Trophoblast cell (in vitro differentiated cells and primary cell): ENCODE data around the gene RNF40.

Experiments used
- DNase-seq, 2 donors: peaks; one replicate each; pipeline ENCODE4 v3.0.0-alpha.2; 2016
- H2AFZ ChIP-seq: 2 replicates; pipeline ENCODE4 v1.6.1; 2013; ENCODE audit warnings: low read length, moderate library complexity, mild to moderate bottlenecking; ENCODE audit not compliant: insufficient read depth, poor library complexity
- H2AK5ac ChIP-seq: 2 replicates; pipeline ENCODE4 v1.6.1; 2013; ENCODE audit warnings: mild to moderate bottlenecking, low read length
- H2BK120ac ChIP-seq: 2 replicates; pipeline ENCODE4 v1.6.1; 2013; ENCODE audit warnings: low read length, mild to moderate bottlenecking, moderate library complexity; ENCODE audit not compliant: insufficient read depth, poor library complexity
- H2BK12ac ChIP-seq: 2 replicates; pipeline ENCODE4 v1.6.1; 2013; ENCODE audit warnings: mild to moderate bottlenecking, low read length, moderate library complexity
- H2BK5ac ChIP-seq: 2 replicates; pipeline ENCODE4 v1.6.1; 2013; ENCODE audit warnings: low read length, low read depth, moderate library complexity, mild to moderate bottlenecking; ENCODE audit not compliant: poor library complexity
- H3K14ac ChIP-seq: 2 replicates; pipeline ENCODE4 v1.6.1; 2013; ENCODE audit warnings: mild to moderate bottlenecking, low read length
- H3K18ac ChIP-seq: 2 replicates; pipeline ENCODE4 v1.6.1; 2013; ENCODE audit warnings: mild to moderate bottlenecking, low read length
- H3K23ac ChIP-seq: 2 replicates; pipeline ENCODE4 v1.6.1; 2013; ENCODE audit warnings: low read length
- H3K27ac ChIP-seq: 2 replicates; pipeline ENCODE4 v1.5.1; 2013; ENCODE audit warnings: low read depth, mild to moderate bottlenecking, inconsistent platforms, low read length, moderate library complexity
- H3K27me3 ChIP-seq: 2 replicates; pipeline ENCODE4 v1.6.1; 2013; ENCODE audit warnings: inconsistent platforms, mild to moderate bottlenecking, low read length, moderate library complexity; ENCODE audit not compliant: insufficient read depth
- H3K36me3 ChIP-seq, 2 experiments: 1 replicate in 1 of 2; 2 replicates in 1 of 2; pipeline ENCODE4 v1.6.1; 2013; ENCODE audit warnings: low read length in 2 of 2, mild to moderate bottlenecking in 2 of 2, moderate library complexity in 1 of 2; ENCODE audit not compliant: insufficient read depth in 2 of 2, control insufficient read depth in 1 of 2
- H3K4ac ChIP-seq: 2 replicates; pipeline ENCODE4 v1.6.1; 2013; ENCODE audit warnings: low read depth, mild to moderate bottlenecking, low read length, moderate library complexity
- H3K4me1 ChIP-seq, 2 experiments: 1 replicate in 1 of 2; 2 replicates in 1 of 2; pipeline ENCODE4 v1.6.1; 2013; ENCODE audit warnings: low read length in 2 of 2, mild to moderate bottlenecking in 2 of 2, moderate library complexity in 1 of 2; ENCODE audit not compliant: insufficient read depth in 2 of 2, control insufficient read depth in 1 of 2
- H3K4me2 ChIP-seq: 2 replicates; pipeline ENCODE4 v1.6.1; 2013; ENCODE audit warnings: inconsistent platforms, mild to moderate bottlenecking, low read length, moderate library complexity
- H3K4me3 ChIP-seq: 2 replicates; pipeline ENCODE4 v1.5.1; 2013; ENCODE audit warnings: mild to moderate bottlenecking, low read depth, low read length, inconsistent platforms
- H3K79me1 ChIP-seq: one replicate; pipeline ENCODE4 v1.6.1; 2013; ENCODE audit warnings: low read length
- H3K79me2 ChIP-seq: 2 replicates; pipeline ENCODE4 v1.6.1; 2013; ENCODE audit warnings: low read length, mild to moderate bottlenecking; ENCODE audit not compliant: control insufficient read depth, insufficient read depth, poor library complexity
- H3K9ac ChIP-seq: 2 replicates; pipeline ENCODE4 v1.6.1; 2013; ENCODE audit warnings: mild to moderate bottlenecking, low read length
- H3K9me3 ChIP-seq: 2 replicates; pipeline ENCODE4 v1.6.1; 2013; ENCODE audit warnings: low read depth, mild to moderate bottlenecking, control low read depth, inconsistent platforms, low read length; ENCODE audit not compliant: insufficient read depth
- H4K12ac ChIP-seq: 2 replicates; pipeline ENCODE4 v1.6.1; 2013; ENCODE audit warnings: low read depth, mild to moderate bottlenecking, low read length, moderate library complexity
- H4K8ac ChIP-seq: 2 replicates; pipeline ENCODE4 v1.6.1; 2013; ENCODE audit warnings: low read depth, mild to moderate bottlenecking, low read length, moderate library complexity
- H4K91ac ChIP-seq: one replicate; pipeline ENCODE4 v1.6.1; 2013; ENCODE audit warnings: low read depth, mild to moderate bottlenecking, low read length, moderate library complexity
- WGBS: extraction: QIAGEN DNeasy Blood & Tissue Kit; methylation state at CpG from one replicate; pipeline ENCODE4 v1.1.7; 2013; ENCODE audit warnings: missing lambda C conversion rate; ENCODE audit not compliant: insufficient read length, insufficient coverage; ENCODE audit errors: extremely low coverage; 5-methylcytosine and 5-hydroxymethylcytosine counted together

RNF40 gene

GRCh38 chr16:30753596-30753995, 8.5 kb upstream of the RNF40 start:
- H3K79me2 ChIP-seq: peaks cover 7% of the 10 kb centered on the region
- no CpG with 5 or more reads among the region's 4 CpGs for WGBS
- H3K79me1 ChIP-seq: peaks cover 2% of the 10 kb centered on the region
- no peak overlapping the region for H3K4me2 ChIP-seq
- H3K9me3 ChIP-seq: no peaks in the 10 kb centered on the region
- H3K4me3 ChIP-seq: no peak overlapping the region
- no peak overlapping the region for H3K4ac ChIP-seq
- H3K36me3 ChIP-seq: peaks cover 58 to 64% of the 10 kb centered on the region in 2 experiments
- H3K23ac ChIP-seq: no peak overlapping the region
- no peak overlapping the region for H3K9ac ChIP-seq
- H4K12ac ChIP-seq: no peak overlapping the region
- no peak overlapping the region for H3K18ac ChIP-seq
- no peak overlapping the region for H3K14ac ChIP-seq
- H2BK12ac ChIP-seq: no peak overlapping the region
- H2AK5ac ChIP-seq: no peak overlapping the region
- DNase-seq: no peak
- H4K91ac ChIP-seq: no peak overlapping the region
- no peak overlapping the region for H2BK5ac ChIP-seq
- no peak overlapping the region for H4K8ac ChIP-seq
- no peak overlapping the region for H2BK120ac ChIP-seq
- H2AFZ ChIP-seq: no peak overlapping the region
- H3K27ac ChIP-seq: no peak overlapping the region
- no peaks in the 10 kb centered on the region for H3K27me3 ChIP-seq
- no peaks in the 10 kb centered on the region for H3K4me1 ChIP-seq

- DNase-seq: no peak
- Histone ChIP-seq H4K91ac (no peak overlapping the region), H2BK120ac (no peak overlapping the region), H4K12ac (no peak overlapping the region), H3K79me2 (no peaks in the 10 kb centered on the region), H3K27ac (no peak overlapping the region), H3K79me1 (no peaks in the 10 kb centered on the region), H3K14ac (no peak overlapping the region), H3K4ac (no peak overlapping the region), H3K9ac (no peak overlapping the region), H2BK5ac (no peak overlapping the region), H3K36me3 (peaks cover 64 to 72% of the 10 kb centered on the region in 2 experiments), H2BK12ac (no peak overlapping the region), H2AFZ (no peak overlapping the region), H3K4me1 (peaks cover 4 to 8% of the 10 kb centered on the region in 2 experiments), H3K27me3 (no peaks in the 10 kb centered on the region), H3K9me3 (no peaks in the 10 kb centered on the region), H4K8ac (no peak overlapping the region), H3K4me2 (no peak overlapping the region), H3K18ac (no peak overlapping the region), H3K4me3 (no peak overlapping the region), H2AK5ac (no peak overlapping the region), H3K23ac (no peak overlapping the region)
- WGBS: no CpG with 5 or more reads among the region's 20 CpGs
Measured at GRCh38 chr16:30755955-30756780, 6.0 kb upstream of the RNF40 start.

GRCh38 chr16:30756781-30757100, 5.4 kb upstream of the RNF40 start:
- no peak overlapping the region for H3K18ac ChIP-seq
- no peak for DNase-seq

GRCh38 chr16:30757316-30757715, 4.8 kb upstream of the RNF40 start:
- Histone ChIP-seq H3K4ac (no peak overlapping the region), H2BK120ac (no peak overlapping the region), H2BK12ac (no peak overlapping the region), H2AK5ac (no peak overlapping the region), H2AFZ (no peak overlapping the region), H3K14ac (no peak overlapping the region), H4K12ac (peak overlapping the region; percentile 2), H3K4me2 (no peak overlapping the region), H3K18ac (no peak overlapping the region), H3K4me3 (no peak overlapping the region), H4K8ac (no peak overlapping the region), H3K23ac (no peak overlapping the region), H3K27me3 (no peaks in the 10 kb centered on the region), H3K79me1 (peaks cover 6% of the 10 kb centered on the region), H3K27ac (no peak overlapping the region), H3K9me3 (no peaks in the 10 kb centered on the region), H2BK5ac (no peak overlapping the region), H3K79me2 (peaks cover 5% of the 10 kb centered on the region), H4K91ac (no peak overlapping the region), H3K9ac (no peak overlapping the region), H3K36me3 (peaks cover 55 to 63% of the 10 kb centered on the region in 2 experiments), H3K4me1 (peaks cover 4 to 8% of the 10 kb centered on the region in 2 experiments)
- no CpG with 5 or more reads among the region's 7 CpGs for WGBS
- no peak for DNase-seq

More at GRCh38 chr16:30756781-30757100, 5.4 kb upstream of the RNF40 start:
- Histone ChIP-seq H2BK120ac (no peak overlapping the region), H3K27me3 (no peaks in the 10 kb centered on the region), H3K9me3 (no peaks in the 10 kb centered on the region), H4K91ac (no peak overlapping the region), H2BK5ac (no peak overlapping the region), H3K14ac (no peak overlapping the region), H3K9ac (no peak overlapping the region), H2AK5ac (no peak overlapping the region), H4K12ac (no peak overlapping the region), H4K8ac (no peak overlapping the region), H3K79me2 (peaks cover 3% of the 10 kb centered on the region), H2AFZ (no peak overlapping the region), H3K79me1 (peaks cover 4% of the 10 kb centered on the region), H3K4me1 (peaks cover 4 to 8% of the 10 kb centered on the region in 2 experiments), H3K27ac (no peak overlapping the region), H3K4me3 (no peak overlapping the region), H2BK12ac (no peak overlapping the region), H3K36me3 (peaks cover 59 to 67% of the 10 kb centered on the region in 2 experiments), H3K23ac (no peak overlapping the region), H3K4me2 (no peak overlapping the region), H3K4ac (no peak overlapping the region)
- no CpG with 5 or more reads among the region's 13 CpGs for WGBS
